Measurements from ENCODE around the gene NDUFV1.

Gene NDUFV1

GRCh38 chr11:67611704-67612587 lies 5.2 kb downstream of the NDUFV1 start:
- Mint-ChIP-seq H3K4me1 (peaks cover 1% of the 10 kb centered on the region), H3K4me3 (no peak overlapping the region), H3K27me3 (ENCODE audit: low read depth) (peaks cover 4% of the 10 kb centered on the region), H3K9me3 (no peaks in the 10 kb centered on the region), H3K27ac (no peak overlapping the region), H3K36me3 (ENCODE audit: low read depth) (peaks cover 13% of the 10 kb centered on the region)
- TF ChIP-seq CTCF (IDR thresholded peaks at IDR 0.05; ENCODE audit: unreplicated experiment in 3 of 3), result no peak

DNA sequence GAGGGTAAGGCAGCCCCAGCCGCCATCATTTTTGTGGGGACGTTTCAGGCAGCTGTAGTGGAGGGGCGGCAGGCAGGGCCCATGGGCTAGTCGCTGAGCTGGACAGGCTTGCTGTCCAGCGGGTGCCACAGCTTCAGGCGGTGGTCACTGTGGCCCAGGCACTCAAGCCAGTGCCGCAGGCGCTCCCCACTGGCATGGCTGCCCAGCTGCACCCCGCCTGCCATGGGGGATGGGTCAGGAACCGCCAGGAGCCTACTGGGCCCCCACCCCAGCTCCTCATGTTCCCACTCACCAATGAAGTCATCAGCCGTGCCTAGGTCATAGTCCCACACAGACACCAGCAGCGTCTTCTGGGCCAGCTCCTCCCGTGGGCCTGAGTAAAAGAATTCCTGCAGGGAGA lies 6.0 kb downstream of the NDUFV1 start:
- peaks cover 13% of the 10 kb centered on the region for H3K36me3 Mint-ChIP-seq (ENCODE audit: low read depth)
- TF ChIP-seq CTCF (IDR thresholded peaks at IDR 0.05; ENCODE audit: unreplicated experiment in 3 of 3), result no peak
- no peak overlapping the region for H3K4me3 Mint-ChIP-seq
- H3K4me1 Mint-ChIP-seq, result peaks cover 9% of the 10 kb centered on the region
- H3K27me3 Mint-ChIP-seq (ENCODE audit: low read depth), result peaks cover 7% of the 10 kb centered on the region
- no peak overlapping the region for H3K27ac Mint-ChIP-seq
- H3K9me3 Mint-ChIP-seq, result no peaks in the 10 kb centered on the region

DNA sequence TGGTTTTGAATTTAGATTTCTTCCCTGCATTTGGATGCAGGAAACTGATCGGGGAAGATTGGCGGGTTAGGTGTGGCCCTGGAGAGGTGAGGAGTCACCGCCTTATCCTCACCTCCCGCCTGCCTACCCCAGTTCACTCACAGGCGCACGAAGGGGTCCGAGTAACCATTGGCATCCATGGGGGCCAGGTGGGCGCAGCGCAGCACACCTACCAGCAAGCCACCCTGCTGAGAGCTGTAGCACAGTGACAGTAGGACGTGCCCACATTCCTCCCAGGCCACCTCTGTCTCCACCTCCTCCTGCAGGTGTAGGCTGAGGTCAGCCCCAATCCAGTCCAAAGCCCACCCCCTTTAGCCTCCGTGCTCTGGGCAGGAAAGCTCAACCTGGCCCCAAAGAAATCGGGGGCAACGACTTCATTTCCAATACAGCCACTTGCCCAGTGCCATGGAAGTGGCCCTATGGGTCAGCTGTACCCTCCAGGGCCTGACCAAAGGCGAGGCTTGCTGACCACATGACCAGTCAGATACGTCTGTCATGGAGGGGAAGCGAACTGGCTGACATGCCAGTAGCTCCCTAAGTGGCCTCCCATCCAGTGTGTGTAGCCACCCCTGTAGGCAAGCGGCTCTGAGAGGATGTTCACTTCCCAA lies 6.7 kb downstream of the NDUFV1 start:
- H3K36me3 Mint-ChIP-seq (ENCODE audit: low read depth), result peaks cover 13% of the 10 kb centered on the region
- peaks cover 12% of the 10 kb centered on the region for H3K4me1 Mint-ChIP-seq
- TF ChIP-seq CTCF (IDR thresholded peaks at IDR 0.05; ENCODE audit: unreplicated experiment in 3 of 3), result no peak
- peak overlapping the region in 1 of 3 experiments; percentile 29 for H3K27ac Mint-ChIP-seq
- H3K9me3 Mint-ChIP-seq, result no peaks in the 10 kb centered on the region
- peak overlapping the region in 1 of 3 experiments; percentile 30 for H3K4me3 Mint-ChIP-seq
- peaks cover 7% of the 10 kb centered on the region for H3K27me3 Mint-ChIP-seq (ENCODE audit: low read depth)

DNA sequence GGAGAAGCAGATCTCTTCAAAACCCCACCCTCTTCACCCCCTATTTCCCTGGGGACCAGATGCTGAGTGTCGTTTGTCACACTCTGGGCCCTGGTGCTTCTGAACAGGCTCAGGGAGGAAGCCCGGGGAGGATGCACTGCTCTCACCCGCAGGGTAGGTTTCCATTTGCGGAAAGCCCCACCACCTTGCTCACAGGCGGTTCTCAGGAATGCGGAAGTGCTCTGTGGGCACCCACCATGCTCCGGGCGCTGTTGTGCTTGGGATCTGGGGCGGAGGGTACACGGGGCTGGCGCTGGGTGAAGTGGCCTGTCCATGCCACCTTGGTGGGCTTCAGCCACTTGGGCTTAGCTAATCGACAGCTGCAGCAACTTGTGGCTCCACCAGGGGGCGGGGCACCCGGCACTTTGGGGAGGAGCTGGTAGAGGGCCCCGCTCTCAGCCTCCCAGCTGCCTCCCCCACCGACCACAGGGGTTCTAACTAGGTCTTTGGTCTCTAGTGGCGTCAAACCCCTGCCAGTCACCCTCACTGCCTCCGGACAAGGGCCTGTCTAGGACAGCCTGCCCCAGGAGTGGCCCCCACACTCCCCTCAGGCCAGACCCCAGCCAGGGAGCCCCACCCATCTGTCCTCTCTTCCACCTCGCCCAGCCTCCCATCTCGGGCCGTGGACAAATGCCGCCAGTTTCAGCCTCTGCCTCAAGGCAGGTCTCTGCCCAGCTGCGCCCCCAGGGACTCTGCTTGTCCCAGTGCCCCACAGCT lies 7.4 kb downstream of the NDUFV1 start:
- TF ChIP-seq CTCF (IDR thresholded peaks at IDR 0.05; ENCODE audit: unreplicated experiment in 3 of 3), result peak; percentile 65 to 74 (median 66)
- H3K27ac Mint-ChIP-seq, result peak overlapping the region in 1 of 3 experiments; percentile 29
- no peaks in the 10 kb centered on the region for H3K9me3 Mint-ChIP-seq
- H3K4me1 Mint-ChIP-seq, result peaks cover 12% of the 10 kb centered on the region
- H3K27me3 Mint-ChIP-seq (ENCODE audit: low read depth), result peaks cover 7% of the 10 kb centered on the region
- peak overlapping the region in 2 of 3 experiments; percentile 37 to 44 for H3K4me3 Mint-ChIP-seq
- peaks cover 9% of the 10 kb centered on the region for H3K36me3 Mint-ChIP-seq (ENCODE audit: low read depth)

- Mint-ChIP-seq H3K4me1 (peaks cover 18% of the 10 kb centered on the region), H3K27ac (no peak overlapping the region), H3K36me3 (ENCODE audit: low read depth) (peaks cover 8% of the 10 kb centered on the region), H3K9me3 (no peaks in the 10 kb centered on the region), H3K27me3 (ENCODE audit: low read depth) (peaks cover 7% of the 10 kb centered on the region), H3K4me3 (peak overlapping the region in 2 of 3 experiments; percentile 37 to 41)
- peak in 2 of 3 experiments; percentile 25 to 33 for TF ChIP-seq CTCF (IDR thresholded peaks at IDR 0.05; ENCODE audit: unreplicated experiment in 3 of 3)
These were observed 8.3 kb downstream of the NDUFV1 start for GRCh38 chr11:67614730-67615714.

Measured in nephron (organoid).